ENCODE results near the gene OR52B2.
"Not testable (repeated sequence)": the region's sequence is repeated elsewhere in the genome, so short reads cannot be mapped to it uniquely, and the experiment has no call there.

Gene OR52B2

GRCh38 chr11:6152126-6152525, 18.0 kb downstream of the OR52B2 start:
- DNase-seq (ENCODE audit: low spot score) = no peak

DNA sequence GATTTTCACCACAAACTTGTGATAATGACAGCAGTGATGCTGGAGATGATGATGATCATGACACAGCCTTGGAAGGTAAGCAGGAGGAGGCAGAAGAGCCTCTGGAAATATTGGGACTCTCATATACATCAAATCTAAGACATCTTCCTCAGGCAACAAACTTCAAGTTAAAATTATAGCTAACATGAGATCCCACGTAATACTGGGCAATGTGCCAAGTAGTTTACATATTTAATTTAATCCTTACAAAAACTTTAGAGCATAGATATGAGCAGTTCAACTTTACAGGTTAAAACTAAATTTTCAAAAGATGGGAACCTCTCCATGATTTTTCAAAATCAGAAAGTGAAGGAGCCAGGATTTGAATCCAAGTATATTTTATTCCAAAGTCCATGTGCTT, 19.0 kb downstream of the OR52B2 start:
- no peak for DNase-seq (ENCODE audit: low spot score)

GRCh38 chr11:6143737-6144136, 26.4 kb downstream of the OR52B2 start:
- not testable (repeated sequence) for DNase-seq (ENCODE audit: low spot score)

DNA sequence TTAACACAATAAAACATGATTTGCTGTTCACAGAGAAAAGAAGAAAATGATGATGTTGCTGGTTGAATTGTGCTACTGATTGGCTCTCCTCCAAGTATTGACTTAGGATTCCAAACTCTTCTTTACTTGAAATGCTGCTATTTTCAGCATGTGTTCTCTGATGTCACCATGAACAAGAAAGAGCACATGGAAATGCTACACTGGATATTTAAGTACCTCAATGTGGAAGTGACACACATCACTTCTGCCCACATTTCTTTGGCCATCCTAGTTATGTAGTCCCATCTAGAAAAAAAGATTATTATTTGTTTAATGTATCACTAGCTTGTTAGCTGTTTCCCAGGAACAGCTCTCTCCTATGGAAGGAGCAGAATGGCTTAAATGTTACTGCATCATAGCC, 27.2 kb downstream of the OR52B2 start:
- DNase-seq (ENCODE audit: low spot score) = no peak

GRCh38 chr11:6135936-6136335, 34.2 kb downstream of the OR52B2 start:
- DNase-seq (ENCODE audit: low spot score) = not testable (repeated sequence)

DNA sequence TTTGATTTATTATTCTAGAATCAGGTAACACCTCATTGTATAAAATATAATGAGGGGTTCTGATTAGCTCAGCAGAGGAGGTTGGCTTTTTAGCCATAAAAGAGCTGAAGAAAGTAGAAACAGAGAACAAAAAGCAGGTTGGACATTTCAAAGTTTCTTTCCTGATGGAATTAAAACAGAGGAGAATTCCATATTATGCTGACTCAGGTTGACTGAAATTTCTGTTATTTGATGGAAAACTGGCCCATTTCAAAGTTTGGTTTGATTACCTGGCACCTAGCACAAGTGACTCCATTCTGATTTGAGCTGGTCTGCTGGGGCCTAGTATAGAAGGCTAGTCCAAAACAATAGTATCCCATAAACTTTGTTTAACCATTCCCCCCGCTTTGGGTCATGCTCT, 37.7 kb downstream of the OR52B2 start:
- DNase-seq (ENCODE audit: low spot score) = no peak

- DNase-seq (ENCODE audit: low spot score) = no peak
Measured at GRCh38 chr11:6129635-6130034, 40.5 kb downstream of the OR52B2 start.

- DNase-seq (ENCODE audit: low spot score) = no peak
Measured at GRCh38 chr11:6129011-6129410, 41.1 kb downstream of the OR52B2 start.

DNA sequence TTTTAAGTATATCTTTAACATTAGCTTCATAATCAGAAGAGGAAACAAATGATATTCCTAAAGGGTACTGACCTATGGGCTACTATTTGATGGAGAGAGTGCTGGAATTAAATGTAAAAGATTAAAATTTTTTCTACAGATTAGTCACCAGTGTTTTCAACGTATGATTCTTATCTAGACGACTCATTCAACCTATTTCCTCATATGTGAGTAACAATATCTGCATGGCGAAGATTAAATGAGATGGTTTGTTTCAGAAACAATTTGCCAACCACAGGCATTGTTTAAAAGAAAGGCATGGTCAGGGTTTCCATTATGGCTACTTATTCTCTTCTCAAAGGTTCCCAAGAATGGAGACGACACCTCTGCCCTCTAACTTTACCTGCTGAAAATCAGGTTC, 42.2 kb downstream of the OR52B2 start:
- DNase-seq (ENCODE audit: low spot score) = no peak

DNA sequence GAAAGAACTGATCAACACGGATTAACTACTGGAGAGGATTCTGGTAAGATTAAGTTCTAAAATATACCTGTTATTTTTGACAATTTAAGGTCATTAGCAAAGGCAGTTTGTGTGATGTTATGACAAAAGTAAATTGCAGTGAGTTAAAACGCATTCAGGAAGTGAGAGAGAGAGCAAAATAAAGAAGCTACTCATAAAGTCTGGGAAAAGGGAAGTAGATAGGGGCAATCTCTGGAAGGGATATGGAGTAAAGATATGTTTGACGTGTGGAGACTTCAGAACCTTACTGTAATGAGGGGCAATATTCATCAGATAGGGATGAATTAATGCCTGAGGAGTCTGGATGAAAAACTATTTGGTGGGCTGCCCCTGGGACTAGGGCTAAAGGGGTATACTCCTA, 45.9 kb downstream of the OR52B2 start:
- no peak for DNase-seq (ENCODE audit: low spot score)

Measured in cerebellar cortex (tissue), 1 donor.